CD4-positive, CD25-positive, alpha-beta regulatory T cell (primary cell): Measurements from ENCODE around the gene PTP4A2. TPM values are rescaled to one million over a fixed set of nuclear protein-coding genes. Genes with fewer than 3 reads are reported as not detected.

Source experiments
- ATAC-seq, 2 donors: fragments of 150-1000 bp; cut with Tn5 transposase; one replicate each; pipeline ENCODE4 v1.10.0; 2021; ENCODE audit warnings: low read depth in 2 of 2, moderate number of reproducible peaks in 2 of 2, moderate library complexity in 1 of 2
- DNase-seq, 3 donors: peaks; one replicate each; pipeline versions ENCODE4 v3.0.0 to v3.0.0-alpha.2; 2012 to 2022; ENCODE audit warnings: mixed read lengths in 1 of 3
- H3K27ac ChIP-seq: one replicate; pipeline ENCODE4 v1.7.0; 2013; ENCODE audit warnings: mild to moderate bottlenecking, low read length; ENCODE audit not compliant: insufficient read depth, poor library complexity, severe bottlenecking
- H3K27me3 ChIP-seq: one replicate; pipeline ENCODE4 v1.7.0; 2013; ENCODE audit warnings: low read length; ENCODE audit not compliant: control insufficient read depth, insufficient read depth
- H3K36me3 ChIP-seq: one replicate; pipeline ENCODE4 v1.7.0; 2013; ENCODE audit warnings: mild to moderate bottlenecking, low read length, moderate library complexity; ENCODE audit not compliant: control insufficient read depth, insufficient read depth
- H3K4me1 ChIP-seq: 2 replicates; pipeline ENCODE4 v1.7.0; 2013; ENCODE audit warnings: mild to moderate bottlenecking, low read length; ENCODE audit not compliant: insufficient read depth, control insufficient read depth, poor library complexity, severe bottlenecking
- H3K4me3 ChIP-seq: one replicate; pipeline ENCODE4 v1.7.0; 2013; ENCODE audit warnings: low read depth, mild to moderate bottlenecking, low read length, moderate library complexity
- H3K9me3 ChIP-seq, 2 experiments: 1 replicate in 1 of 2; 2 replicates in 1 of 2; pipeline ENCODE4 v1.7.0; 2013; ENCODE audit warnings: low read length in 2 of 2, mild to moderate bottlenecking in 1 of 2, moderate library complexity in 1 of 2; ENCODE audit not compliant: control insufficient read depth in 2 of 2
- H3K27ac Mint-ChIP-seq, 3 donors: one replicate each; pipeline ENCODE4 v1.8.0; 2020 to 2022; ENCODE audit warnings: mild to moderate bottlenecking in 3 of 3, mixed read lengths in 3 of 3, moderate library complexity in 2 of 3
- H3K27me3 Mint-ChIP-seq: one replicate; pipeline ENCODE4 v1.8.0; 2022; ENCODE audit warnings: mild to moderate bottlenecking, mixed read lengths
- H3K36me3 Mint-ChIP-seq: one replicate; pipeline ENCODE4 v1.8.0; 2020; ENCODE audit warnings: mixed read lengths
- H3K4me1 Mint-ChIP-seq, 4 donors: one replicate each; pipeline ENCODE4 v1.8.0; 2020 to 2022; ENCODE audit warnings: mixed read lengths in 4 of 4, mild to moderate bottlenecking in 1 of 4
- H3K4me3 Mint-ChIP-seq, 4 donors: one replicate each; pipeline ENCODE4 v1.8.0; 2020 to 2022; ENCODE audit warnings: mild to moderate bottlenecking in 4 of 4, mixed read lengths in 4 of 4, moderate library complexity in 3 of 4
- H3K9me3 Mint-ChIP-seq, 7 donors: one replicate each; pipeline ENCODE4 v1.8.0; 2020 to 2022; ENCODE audit warnings: mixed read lengths in 7 of 7, mild to moderate bottlenecking in 3 of 7, moderate library complexity in 2 of 7
- polyA plus RNA-seq, 4 donors: library from polyadenylated mRNA; unstranded; fragments of 300-500 nt; fragmentation: Illumina TruSeq; gene quantifications; one replicate each; pipeline ENCODE4 v1.2.3, GENCODE V29; 2021
- total RNA-seq: library from RNA; stranded (reverse); gene quantifications from one replicate; pipeline ENCODE4 v1.2.3, GENCODE V29; 2022

PTP4A2 gene
- total and polyA plus RNA-seq, 5 donors from 2014 or later, result 288 to 597 (median 364) TPM

- Histone ChIP-seq H3K27ac (no peak overlapping the region), H3K4me1 (no peaks in the 10 kb centered on the region), H3K36me3 (no peaks in the 10 kb centered on the region), H3K27me3 (no peaks in the 10 kb centered on the region), H3K4me3 (no peak overlapping the region), H3K9me3 (no peaks in the 10 kb centered on the region)
- DNase-seq (no peak), ATAC-seq (no peak)
- peaks cover 5% of the 10 kb centered on the region for H3K27me3 Mint-ChIP-seq
- no peak overlapping the region for H3K4me3 Mint-ChIP-seq
- H3K4me1 Mint-ChIP-seq, result peaks cover 0 to 7% (median 5%) of the 10 kb centered on the region in 4 donors
- H3K9me3 Mint-ChIP-seq, result no peaks in the 10 kb centered on the region
- no peak overlapping the region for H3K27ac Mint-ChIP-seq
- H3K36me3 Mint-ChIP-seq, result peaks cover 4% of the 10 kb centered on the region
Observed at GRCh38 chr1:31878058-31878457, 60.1 kb downstream of the PTP4A2 start.

- Mint-ChIP-seq H3K4me3 (no peak overlapping the region), H3K27me3 (peaks cover 5% of the 10 kb centered on the region), H3K27ac (no peak overlapping the region), H3K36me3 (peaks cover 4% of the 10 kb centered on the region), H3K9me3 (no peaks in the 10 kb centered on the region), H3K4me1 (peaks cover 0 to 12% (median 9%) of the 10 kb centered on the region in 4 donors)
- Histone ChIP-seq H3K4me3 (no peak overlapping the region), H3K27me3 (no peaks in the 10 kb centered on the region), H3K36me3 (no peaks in the 10 kb centered on the region), H3K4me1 (peaks cover 3% of the 10 kb centered on the region), H3K9me3 (no peaks in the 10 kb centered on the region), H3K27ac (no peak overlapping the region)
- DNase-seq (no peak), ATAC-seq (no peak)
Observed at GRCh38 chr1:31877544-31877943, 60.6 kb downstream of the PTP4A2 start.

- Histone ChIP-seq H3K36me3 (no peaks in the 10 kb centered on the region), H3K9me3 (no peaks in the 10 kb centered on the region), H3K4me1 (peaks cover 3% of the 10 kb centered on the region), H3K27me3 (no peaks in the 10 kb centered on the region), H3K4me3 (no peak overlapping the region), H3K27ac (no peak overlapping the region)
- H3K9me3 Mint-ChIP-seq, result no peaks in the 10 kb centered on the region
- peaks cover 5% of the 10 kb centered on the region for H3K27me3 Mint-ChIP-seq
- H3K36me3 Mint-ChIP-seq, result peaks cover 4% of the 10 kb centered on the region
- ATAC-seq (no peak), DNase-seq (no peak)
- H3K27ac Mint-ChIP-seq, result no peak overlapping the region
- no peak overlapping the region for H3K4me3 Mint-ChIP-seq
- peaks cover 0 to 16% (median 9%) of the 10 kb centered on the region in 4 donors for H3K4me1 Mint-ChIP-seq
Observed at GRCh38 chr1:31875636-31876236, 62.4 kb downstream of the PTP4A2 start.

- H3K4me1 Mint-ChIP-seq, result peaks cover 0 to 12% (median 8%) of the 10 kb centered on the region in 4 donors
- peaks cover 3% of the 10 kb centered on the region for H3K4me1 ChIP-seq
- H3K9me3 ChIP-seq, result no peaks in the 10 kb centered on the region
- no peaks in the 10 kb centered on the region for H3K36me3 ChIP-seq
- H3K27me3 ChIP-seq, result no peaks in the 10 kb centered on the region
- H3K4me3 Mint-ChIP-seq, result no peak overlapping the region
- H3K36me3 Mint-ChIP-seq, result peaks cover 4% of the 10 kb centered on the region
- ATAC-seq (no peak), DNase-seq (no peak)
- H3K4me3 ChIP-seq, result no peak overlapping the region
- H3K9me3 Mint-ChIP-seq, result no peaks in the 10 kb centered on the region
- no peak overlapping the region for H3K27ac ChIP-seq
- peak overlapping the region in 1 of 3 donors; percentile 61 for H3K27ac Mint-ChIP-seq
- peaks cover 5% of the 10 kb centered on the region for H3K27me3 Mint-ChIP-seq
Observed at GRCh38 chr1:31874942-31875341, 63.2 kb downstream of the PTP4A2 start.

GRCh38 chr1:31872658-31873636 is 65.2 kb downstream of the PTP4A2 start:
- no peak for ATAC-seq
- no peak overlapping the region for H3K4me3 ChIP-seq
- DNase-seq, result peak in 1 of 3 donors; percentile 46

GRCh38 chr1:31871703-31872102 is 66.5 kb downstream of the PTP4A2 start:
- Mint-ChIP-seq H3K27ac (no peak overlapping the region), H3K9me3 (no peaks in the 10 kb centered on the region), H3K4me1 (peaks cover 0 to 16% (median 8%) of the 10 kb centered on the region in 4 donors), H3K4me3 (no peak overlapping the region), H3K27me3 (peaks cover 5% of the 10 kb centered on the region), H3K36me3 (peaks cover 4% of the 10 kb centered on the region)
- DNase-seq (no peak), ATAC-seq (no peak)
- Histone ChIP-seq H3K27ac (no peak overlapping the region), H3K4me3 (no peak overlapping the region), H3K27me3 (no peaks in the 10 kb centered on the region), H3K4me1 (peaks cover 3% of the 10 kb centered on the region), H3K36me3 (no peaks in the 10 kb centered on the region), H3K9me3 (no peaks in the 10 kb centered on the region)

More at GRCh38 chr1:31872658-31873636, 65.2 kb downstream of the PTP4A2 start:
- Mint-ChIP-seq H3K9me3 (no peaks in the 10 kb centered on the region), H3K36me3 (peaks cover 4% of the 10 kb centered on the region), H3K4me1 (peaks cover 0 to 12% (median 8%) of the 10 kb centered on the region in 4 donors), H3K27ac (peak overlapping the region in 2 of 3 donors; percentile 4 to 64), H3K27me3 (peaks cover 5% of the 10 kb centered on the region), H3K4me3 (peak overlapping the region in 1 of 4 donors; percentile 0)
- H3K9me3 ChIP-seq, result no peaks in the 10 kb centered on the region
- H3K36me3 ChIP-seq, result no peaks in the 10 kb centered on the region
- H3K27me3 ChIP-seq, result no peaks in the 10 kb centered on the region
- peaks cover 3% of the 10 kb centered on the region for H3K4me1 ChIP-seq
- H3K27ac ChIP-seq, result no peak overlapping the region

GRCh38 chr1:31870086-31870736 is 68.0 kb downstream of the PTP4A2 start:
- Histone ChIP-seq H3K9me3 (no peaks in the 10 kb centered on the region), H3K27me3 (no peaks in the 10 kb centered on the region), H3K4me1 (peaks cover 3% of the 10 kb centered on the region), H3K36me3 (no peaks in the 10 kb centered on the region), H3K27ac (no peak overlapping the region), H3K4me3 (no peak overlapping the region)
- Mint-ChIP-seq H3K27ac (no peak overlapping the region), H3K9me3 (no peaks in the 10 kb centered on the region), H3K4me3 (no peak overlapping the region), H3K4me1 (peaks cover 0 to 21% (median 6%) of the 10 kb centered on the region in 4 donors), H3K27me3 (no peaks in the 10 kb centered on the region), H3K36me3 (no peaks in the 10 kb centered on the region)
- ATAC-seq (no peak), DNase-seq (no peak)
